GM15510 (cell line): ENCODE results near the gene TLE3.

ENCODE experiments used
- POLR2A ChIP-seq: IDR thresholded peaks from 3 replicates; pipeline ENCODE4 v1.6.1; 2011; ENCODE audit warnings: borderline replicate concordance; ENCODE audit not compliant: insufficient read length; ENCODE audit errors: extremely low read depth

TLE3 gene

DNA sequence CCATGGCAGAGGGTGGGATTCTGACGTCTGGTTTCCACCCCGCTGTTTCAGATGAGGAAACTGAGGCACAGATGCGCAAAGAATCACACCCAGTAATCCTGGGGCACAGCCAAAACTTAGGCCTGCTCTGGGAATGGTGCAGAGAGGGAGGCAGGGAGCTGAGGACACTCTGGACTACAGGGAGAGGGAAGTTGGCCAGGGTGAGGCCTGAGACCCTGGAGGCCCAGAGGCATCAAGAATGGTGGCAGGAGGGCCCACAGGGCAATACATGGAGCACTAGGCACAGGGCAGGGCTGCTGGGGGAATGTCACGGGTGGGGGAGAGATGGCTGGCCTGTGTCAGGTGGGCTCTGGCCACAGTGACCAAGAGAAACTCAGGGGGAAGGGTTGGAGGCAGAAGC, 63.6 kb downstream of the TLE3 start:
- no peak for TF ChIP-seq POLR2A

DNA sequence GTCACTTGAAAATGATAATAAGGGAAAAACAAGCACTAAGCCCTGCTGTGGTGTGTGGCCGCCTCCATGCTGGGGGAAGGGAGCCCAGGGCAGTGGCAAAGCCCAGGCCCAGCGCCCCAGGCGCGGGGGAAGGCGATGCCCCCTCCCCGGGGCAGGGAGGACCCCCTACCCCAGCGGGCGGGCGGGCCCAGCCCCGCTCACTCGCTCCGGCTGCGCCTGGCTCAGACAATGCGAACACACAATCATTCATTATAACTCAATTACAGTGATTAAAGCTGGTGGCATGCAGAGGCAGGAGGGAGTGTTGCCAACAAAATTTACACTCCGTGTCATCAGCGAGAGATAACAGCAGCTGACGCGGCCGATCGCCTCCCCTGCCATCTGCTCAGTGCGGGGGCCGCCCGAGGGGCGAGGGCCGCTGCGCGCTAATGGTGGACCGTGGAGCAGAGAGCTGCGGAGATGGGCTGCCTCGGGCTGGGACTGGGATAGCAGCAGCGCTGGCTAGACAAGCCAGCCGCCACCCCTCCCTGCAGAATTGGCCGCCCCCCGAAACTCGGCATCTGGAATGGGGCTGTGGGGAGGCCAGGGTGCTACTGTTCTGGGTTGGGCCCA, 64.1 kb downstream of the TLE3 start:
- TF ChIP-seq POLR2A: no peak

DNA sequence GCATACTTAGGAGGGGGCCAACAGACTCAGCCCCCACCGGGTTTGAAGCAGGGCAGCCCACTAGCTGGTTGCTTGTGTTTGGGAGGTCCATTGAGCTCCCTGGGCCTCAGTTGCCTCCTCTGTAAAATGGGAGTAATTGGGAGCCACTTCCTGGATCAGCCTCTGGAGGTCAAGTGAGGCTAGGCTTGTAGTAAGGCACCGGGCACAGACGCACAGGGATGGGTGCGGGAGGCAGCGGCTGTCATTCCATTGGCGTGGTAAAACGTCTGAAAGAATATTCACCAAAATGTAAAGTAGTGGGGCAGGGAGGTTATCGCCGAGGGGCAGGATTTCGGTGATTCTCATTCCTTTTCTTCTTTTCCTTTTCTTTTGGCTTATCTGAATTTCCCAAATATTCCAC, 64.6 kb downstream of the TLE3 start:
- TF ChIP-seq POLR2A: no peak

DNA sequence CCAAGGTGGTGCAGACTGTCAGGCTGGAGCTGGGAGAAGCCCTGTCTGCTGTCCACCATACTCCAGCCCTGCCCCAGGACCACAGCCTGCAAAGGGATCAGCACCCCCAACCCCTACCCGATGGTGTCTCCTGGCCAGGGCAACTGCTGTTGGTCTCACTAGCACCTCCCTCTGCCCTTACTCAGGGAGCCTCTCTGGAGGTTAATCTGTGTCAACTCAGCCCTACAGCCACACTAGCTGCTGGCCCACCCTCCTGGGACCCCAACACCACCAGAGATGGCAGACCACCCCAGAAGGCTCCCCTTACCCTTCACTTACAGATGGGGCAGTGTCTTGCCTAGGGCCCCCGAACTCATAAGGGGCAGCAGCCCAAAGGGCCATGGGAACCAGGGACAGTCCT, 65.2 kb downstream of the TLE3 start:
- no peak for TF ChIP-seq POLR2A

- TF ChIP-seq POLR2A: no peak
Measured at GRCh38 chr15:70031713-70032112, 66.0 kb downstream of the TLE3 start.

DNA sequence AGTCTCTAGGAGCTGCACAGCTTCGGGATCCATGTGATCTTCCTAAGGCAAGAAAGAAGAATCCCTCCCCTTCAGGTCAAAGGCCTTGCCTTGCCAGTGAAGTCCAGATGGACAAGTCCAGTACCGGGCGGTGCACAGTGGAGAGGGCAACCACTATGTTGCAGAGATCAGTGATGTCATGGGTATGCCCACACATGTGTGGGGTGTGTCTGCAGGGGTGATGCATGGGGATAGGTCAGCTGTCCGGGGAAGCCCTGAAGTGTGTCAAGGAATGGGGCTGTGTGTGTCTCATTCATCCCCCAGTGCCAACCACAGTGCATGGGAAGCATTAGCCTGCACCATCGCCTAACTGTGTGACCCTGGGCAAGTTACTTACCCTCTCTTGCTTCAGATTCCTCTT, 66.5 kb downstream of the TLE3 start:
- no peak for TF ChIP-seq POLR2A

DNA sequence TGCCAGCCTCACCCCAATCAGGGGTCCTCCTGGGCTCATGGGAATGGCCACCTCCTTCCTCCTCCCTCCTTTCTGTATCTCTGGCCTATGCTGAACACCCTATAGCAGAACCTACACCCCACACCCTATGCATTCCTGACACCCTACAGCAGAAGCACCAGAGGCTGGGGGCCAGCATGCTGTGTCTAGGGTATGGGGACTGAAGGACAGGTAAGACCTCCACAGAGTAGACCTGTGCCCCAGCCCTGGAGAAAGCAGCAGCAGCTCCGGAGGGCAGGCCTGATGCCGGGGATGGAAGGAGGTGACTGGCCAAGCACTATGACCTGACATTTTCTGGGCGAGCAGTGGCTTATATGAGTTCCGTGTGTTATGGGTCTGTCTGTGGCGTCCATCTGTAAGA, 66.9 kb downstream of the TLE3 start:
- TF ChIP-seq POLR2A: no peak

DNA sequence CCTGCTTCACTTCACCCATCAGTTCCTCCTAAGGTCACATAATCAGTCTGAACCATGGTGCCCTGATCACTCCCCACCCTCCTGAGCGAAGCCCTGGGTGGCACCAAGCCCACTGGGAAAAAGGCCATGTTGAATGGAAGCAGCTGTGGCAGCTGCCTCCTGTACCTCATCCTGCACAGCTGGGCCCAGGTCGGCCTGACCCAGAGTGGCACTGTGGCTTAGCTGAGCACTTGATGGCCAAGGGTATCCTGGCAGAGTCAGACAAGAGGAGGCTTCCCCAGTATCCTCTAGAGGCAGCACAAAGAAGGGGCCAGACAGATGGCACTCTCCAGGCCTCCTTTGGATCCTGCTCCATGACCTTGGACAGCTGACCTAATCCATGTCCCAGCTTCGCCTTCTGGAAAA, 68.4 kb downstream of the TLE3 start:
- TF ChIP-seq POLR2A: no peak

DNA sequence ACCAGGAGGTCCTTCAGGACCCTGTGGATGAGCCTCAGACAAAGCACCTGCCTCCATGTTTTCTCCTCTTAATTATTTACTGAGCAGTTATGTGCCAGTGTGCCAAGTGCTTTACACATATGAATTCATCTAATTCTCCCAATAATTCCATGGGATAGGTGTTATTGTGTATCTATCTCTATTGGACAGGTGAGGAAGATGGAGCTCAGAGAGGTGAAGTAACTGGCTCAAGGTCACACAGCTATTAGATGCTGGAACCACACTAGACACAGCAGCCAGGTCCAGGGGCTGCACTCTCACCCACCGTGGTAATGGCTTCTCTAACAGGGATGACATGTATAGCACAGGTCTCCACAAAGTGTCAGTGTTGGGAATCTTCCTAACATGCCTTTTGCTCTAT, 70.2 kb downstream of the TLE3 start:
- no peak for TF ChIP-seq POLR2A

GRCh38 chr15:70026991-70027390, 70.7 kb downstream of the TLE3 start:
- no peak for TF ChIP-seq POLR2A

GRCh38 chr15:70025413-70026296, 72.1 kb downstream of the TLE3 start:
- TF ChIP-seq POLR2A: no peak

GRCh38 chr15:70024521-70024920, 73.2 kb downstream of the TLE3 start:
- no peak for TF ChIP-seq POLR2A

DNA sequence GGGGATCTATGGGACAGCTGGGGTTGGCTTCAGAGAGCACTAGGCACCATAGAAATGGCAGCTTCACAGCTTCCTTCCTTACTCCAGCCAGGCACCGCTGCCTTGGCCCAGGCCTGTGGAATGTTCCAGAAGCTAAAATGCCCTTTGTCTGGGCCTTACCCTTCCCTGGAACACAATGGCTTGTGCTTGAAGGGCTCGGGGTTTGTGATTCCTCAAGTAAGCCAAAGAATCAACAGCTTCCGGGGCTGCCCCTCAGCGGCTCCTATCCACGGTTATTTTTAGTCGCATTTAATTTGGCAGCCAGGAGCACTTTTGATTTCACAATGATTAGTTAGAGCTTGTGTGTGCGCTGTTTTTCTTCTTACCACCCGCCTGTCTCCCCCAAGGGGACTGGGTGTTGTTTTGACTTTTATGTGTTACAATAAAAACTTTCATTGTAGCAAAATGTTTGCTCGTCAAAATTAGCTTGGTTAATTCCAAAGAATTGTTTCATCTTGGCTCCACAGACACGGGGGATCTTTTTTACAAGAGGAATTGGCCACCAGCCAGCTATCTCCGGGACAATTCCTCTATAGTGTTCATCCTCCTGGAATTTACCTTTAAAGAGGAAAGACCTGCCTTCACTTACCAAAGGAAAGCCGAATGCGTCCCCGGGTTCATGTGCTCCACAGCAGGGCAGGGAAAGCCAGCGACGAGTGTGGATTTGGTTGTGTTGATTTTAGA, 73.8 kb downstream of the TLE3 start:
- no peak for TF ChIP-seq POLR2A

DNA sequence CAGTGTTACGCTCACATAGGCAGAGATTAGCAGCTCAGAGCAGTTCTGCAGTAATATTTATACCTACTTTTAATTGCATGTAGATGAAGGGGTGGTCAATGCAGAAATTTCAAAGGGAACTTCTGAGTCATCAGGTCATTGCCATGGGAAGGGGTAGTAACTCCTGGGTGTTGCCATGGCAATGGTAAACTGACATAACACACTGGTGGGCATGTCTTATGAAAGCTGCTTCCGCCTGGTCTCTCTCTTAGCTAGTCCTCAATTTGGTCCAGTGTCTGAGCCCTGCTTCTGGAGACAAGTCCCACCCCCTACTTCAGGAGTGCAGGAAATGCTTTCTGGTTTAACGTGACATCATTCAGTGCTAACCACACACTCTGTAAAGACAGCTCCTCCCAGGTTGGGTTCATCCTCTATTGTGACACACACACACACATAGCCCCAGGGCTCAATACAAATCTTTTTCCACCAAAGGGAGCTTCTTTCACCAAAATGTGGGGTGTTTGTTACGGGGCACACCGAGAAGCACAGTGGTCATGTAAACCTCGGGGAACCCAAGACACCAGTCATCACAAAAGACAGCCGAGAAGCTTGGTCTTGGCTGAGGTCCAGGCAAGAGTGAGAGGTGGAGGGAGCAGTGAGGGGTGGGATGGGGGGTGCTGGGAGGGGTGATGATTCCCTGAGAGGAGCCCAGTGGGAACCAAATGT, 74.5 kb downstream of the TLE3 start:
- TF ChIP-seq POLR2A: no peak

- TF ChIP-seq POLR2A: no peak
Measured at GRCh38 chr15:70020229-70020628, 77.5 kb downstream of the TLE3 start.
